SK-MEL-5 (cell line): ENCODE data around the gene EMID1. TPM values are rescaled to one million over a fixed set of nuclear protein-coding genes. Genes with fewer than 3 reads are reported as not detected.
"Not testable (repeated sequence)": the region's sequence is repeated elsewhere in the genome, so short reads cannot be mapped to it uniquely, and the experiment has no call there.

Experiments used
- DNase-seq: peaks from one replicate; pipeline ENCODE4 v3.0.0-alpha.2; 2016; ENCODE audit warnings: low read depth, low spot score
- in situ Hi-C: cut with HindIII; loops from 2 replicates; pipeline ENCODE4 v1.10.0; 2016; ENCODE audit warnings: low sequenced_read_pairs, high pct_unique_total_duplicates, low pct_unique_long_range_greater_than_20kb
- total RNA-seq: library from RNA; depleted of rRNA; stranded (reverse); fragments of >200 nt; shearing (Covaris generic); gene quantifications from 2 replicates; pipeline ENCODE4 v1.2.3, GENCODE V29; 2014

Gene EMID1
- total RNA-seq, 1 experiment from 2014 or later = 3.4 TPM

DNA sequence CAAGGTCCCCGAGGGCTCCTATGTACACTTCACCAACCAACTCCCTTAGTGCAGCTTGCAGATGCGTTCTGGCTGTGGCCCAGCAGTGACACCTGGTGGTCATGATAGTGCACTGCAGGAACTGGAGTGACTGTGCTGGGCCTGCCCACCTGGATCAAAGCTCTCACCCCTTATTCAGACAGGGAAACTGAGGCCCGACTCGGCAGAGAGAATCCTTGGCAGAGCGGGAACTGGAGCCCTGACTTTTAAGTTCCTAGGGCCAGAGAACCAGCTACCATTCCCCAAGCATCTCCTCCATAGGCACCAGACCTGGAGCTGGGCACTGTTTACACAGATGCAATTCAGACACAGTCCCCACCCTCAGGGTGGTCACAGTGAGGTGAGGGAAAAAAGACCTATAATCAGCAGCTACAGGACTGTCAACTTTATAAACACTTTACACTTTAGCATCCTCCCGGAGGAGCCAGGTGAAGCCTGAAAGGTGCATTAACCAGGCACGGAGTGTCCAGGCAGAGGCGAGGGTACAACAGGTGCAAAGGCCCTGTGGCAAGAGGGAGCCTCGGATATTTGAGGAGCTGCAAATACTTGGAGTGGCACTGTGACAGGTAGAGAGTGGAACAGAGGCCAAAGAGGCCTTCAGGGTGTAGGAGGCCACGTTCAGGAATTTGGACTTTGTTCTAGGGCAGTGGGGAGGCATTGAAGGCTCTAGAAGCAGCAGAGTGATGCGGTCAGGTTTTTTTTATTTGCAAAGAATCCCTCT lies 40.1 kb downstream of the EMID1 start:
- in situ Hi-C loops = no loop called here
- peak; percentile 76 for DNase-seq

DNA sequence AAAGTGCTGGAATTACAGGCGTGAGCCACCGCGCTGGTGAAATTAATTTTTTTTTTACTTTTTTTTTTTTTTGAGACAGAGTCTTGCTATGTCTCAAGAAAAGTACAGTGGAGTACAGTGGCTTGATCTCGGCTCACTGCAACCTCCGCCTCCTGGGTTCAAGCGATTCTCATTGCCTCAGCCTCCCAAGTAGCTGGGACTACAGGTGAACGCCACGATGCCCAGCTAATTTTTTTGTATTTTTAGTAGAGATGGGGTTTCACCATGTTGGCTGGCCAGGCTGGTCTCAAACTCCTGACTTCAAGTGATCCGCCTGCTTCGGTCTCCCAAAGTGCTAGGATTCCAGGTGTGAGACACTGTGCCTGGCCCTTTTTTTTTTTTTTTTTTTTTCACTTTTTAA lies 42.2 kb downstream of the EMID1 start:
- in situ Hi-C loops, DNase-seq: not testable (repeated sequence)

DNA sequence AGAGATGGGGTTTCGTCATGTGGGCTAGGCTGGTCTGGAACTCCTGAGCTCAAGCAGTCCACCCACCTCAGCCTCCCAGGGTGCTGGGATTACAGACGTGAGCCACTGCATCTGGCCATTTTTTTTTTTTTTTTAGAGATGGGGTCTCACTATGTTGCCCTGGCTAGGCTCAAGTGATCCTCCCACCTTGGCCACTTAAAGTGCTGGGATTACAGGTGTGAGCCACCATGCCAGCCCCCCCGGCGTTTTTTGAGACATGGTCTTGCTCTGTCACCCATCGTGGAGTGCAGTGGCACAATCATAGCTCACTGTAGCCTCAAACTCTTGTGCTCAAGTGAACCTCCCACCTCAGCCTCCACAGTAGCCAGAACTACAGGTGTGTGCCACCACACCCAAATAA lies 45.6 kb downstream of the EMID1 start:
- no peak for DNase-seq
- in situ Hi-C loops = no loop called here

DNA sequence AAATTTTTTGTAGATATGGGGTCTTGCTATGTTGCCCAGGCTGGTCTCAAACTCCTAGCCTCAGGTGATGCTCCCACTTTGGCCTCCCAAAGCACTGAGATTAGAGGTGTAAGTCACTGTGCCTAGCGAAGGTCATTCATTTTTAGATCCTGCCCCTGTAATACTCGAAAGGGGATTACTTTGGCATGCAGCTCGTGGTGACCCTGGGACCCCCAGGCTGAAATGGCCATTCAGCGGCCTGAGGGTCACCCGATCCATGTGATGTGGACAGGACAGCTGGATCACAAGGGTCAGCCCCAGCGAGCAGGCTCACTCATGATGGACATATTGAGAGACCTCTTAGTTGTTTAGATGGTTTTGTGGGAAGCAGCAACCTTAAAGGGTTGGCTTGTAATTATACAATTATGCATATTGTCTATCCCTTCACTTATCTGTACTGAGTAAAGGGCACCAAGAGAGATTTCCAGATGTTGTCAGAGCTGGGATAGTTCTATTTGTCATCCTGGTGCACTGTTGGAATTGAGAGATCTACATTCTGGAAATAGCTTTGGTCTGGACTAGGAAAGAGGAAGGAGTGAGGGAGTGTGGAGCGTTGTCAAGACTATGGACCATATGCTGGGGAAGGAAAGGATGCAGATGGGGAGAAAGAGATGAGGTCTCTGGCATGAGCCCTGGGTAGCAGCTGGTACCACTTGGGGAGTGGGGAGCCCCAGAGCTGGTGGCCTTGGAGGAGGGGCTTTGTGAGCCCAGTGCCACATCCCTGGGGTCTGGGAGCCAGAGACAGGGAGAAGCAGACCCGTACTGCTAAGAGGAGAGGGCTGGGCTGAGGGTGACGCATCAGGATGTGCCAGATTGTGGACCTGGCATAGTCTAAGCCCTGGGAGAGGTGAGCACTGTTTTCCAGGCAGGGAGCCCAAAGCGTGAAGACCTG lies 46.5 kb downstream of the EMID1 start:
- in situ Hi-C loops = no loop called here
- no peak for DNase-seq

DNA sequence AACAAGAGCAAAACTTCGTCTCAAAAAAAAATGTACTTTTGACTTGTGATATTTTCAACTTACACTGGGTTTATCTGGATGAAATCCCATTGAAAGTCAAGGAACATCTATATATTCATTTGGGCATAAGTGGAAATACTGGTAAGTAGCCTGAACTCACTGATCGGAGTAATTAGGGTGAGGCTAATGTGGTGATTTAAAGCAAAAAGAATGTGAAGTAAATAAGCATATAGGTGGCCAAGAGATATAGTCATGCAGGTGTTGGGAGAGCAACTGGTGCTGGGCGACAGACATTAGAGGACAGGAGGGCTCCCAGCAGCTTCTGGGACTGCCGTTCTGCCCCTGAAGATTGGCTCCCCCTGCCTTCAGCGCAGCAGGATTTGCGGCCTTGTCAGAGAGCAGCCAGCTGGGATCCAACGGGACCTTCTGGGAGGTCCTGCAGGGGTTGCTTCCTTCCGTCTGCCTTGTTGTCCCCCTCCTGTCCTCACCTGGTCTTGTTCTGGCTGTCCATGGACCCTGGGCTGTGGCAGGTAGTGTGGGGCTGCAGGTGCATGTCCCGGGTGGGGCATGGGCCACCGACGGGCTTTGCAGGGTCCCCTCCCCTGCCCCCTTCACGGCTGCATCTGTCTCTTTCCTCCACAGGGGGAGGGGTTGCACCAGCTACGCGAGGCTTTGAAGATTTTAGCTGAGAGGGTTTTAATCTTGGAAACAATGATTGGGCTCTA lies 48.0 kb downstream of the EMID1 start:
- in situ Hi-C loops = no loop called here
- DNase-seq = no peak

DNA sequence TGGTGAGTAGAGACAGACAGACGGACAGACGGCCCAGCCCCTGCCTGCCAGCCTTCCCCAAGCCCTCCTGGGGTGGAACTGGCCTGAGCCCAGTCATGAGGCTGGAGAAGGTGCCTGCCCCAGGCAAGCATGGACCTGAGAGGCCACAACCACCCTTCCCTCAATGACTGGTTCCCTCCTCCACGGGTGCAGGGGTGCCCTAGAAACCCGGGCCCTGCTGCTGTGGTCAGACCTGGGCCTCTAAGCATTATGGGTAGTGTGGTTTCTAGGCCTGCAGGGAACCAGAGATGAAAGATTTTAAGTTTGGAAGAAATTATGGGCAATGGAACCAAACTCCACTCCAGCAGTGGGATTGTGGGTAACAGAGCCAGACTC lies 48.6 kb downstream of the EMID1 start:
- in situ Hi-C loops = no loop called here

DNA sequence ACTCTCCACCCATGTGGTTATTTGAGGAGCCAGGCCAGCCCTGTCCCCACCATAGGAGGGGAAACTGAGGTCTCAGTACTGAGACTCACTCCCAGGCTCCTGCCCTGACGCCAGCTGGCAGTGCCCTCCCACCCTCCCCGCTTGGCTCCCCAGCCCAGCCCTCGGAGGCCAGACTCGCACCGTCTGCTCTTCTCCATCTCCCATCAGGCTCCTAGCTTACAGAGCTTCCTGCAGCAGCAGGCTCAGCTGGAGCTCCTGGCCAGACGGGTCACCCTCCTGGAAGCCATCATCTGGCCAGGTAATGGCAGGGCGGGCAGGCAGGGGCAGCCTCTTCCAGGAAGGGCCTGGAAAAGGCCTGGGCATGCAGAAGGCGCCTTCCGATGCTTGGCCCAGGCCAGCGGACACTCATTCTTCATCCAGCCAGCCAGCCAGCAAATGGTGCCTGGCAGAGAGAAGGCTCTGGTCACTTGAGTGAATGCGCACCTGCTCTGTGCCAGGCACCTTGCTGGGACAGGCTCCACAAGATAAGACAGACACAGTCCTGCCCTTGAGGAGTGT lies 49.4 kb downstream of the EMID1 start:
- in situ Hi-C loops = no loop called here
- DNase-seq = no peak

More for the DNA sequence above, 48.6 kb downstream of the EMID1 start:
- DNase-seq = no peak

DNA sequence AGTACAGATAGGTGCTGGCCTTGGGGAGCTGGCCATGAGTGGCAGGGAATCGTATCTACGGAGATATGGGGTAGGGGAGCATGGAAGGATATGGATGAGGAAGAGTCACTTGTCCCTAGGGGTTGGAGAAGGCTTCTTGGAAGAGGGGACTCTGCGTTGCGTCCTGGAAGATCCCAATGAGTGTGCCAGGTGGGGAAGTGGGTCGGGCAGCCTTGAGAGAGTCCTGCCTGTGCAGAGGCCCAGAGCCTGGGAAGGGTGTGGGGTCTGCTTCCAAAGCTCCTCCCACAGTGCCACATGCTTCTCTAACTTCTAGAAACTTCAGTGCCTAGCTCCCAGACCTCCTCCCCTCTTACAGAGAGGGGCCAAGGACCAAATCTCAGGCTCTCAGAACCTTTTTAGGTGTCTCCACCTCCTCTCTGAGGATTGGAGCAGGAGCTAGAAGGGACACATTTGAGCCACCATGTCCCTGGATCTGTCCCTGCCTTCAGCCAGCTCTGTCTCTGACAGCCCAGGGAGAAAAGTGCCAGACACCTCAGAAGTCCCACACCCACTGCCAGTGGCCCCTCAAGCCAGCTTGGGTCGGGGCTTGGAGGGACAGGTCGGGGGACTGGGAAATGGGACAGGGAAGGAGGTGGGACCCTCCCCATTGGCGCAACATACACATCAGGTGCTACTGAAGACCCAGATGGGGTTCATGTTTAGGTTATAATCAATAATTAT lies 51.1 kb downstream of the EMID1 start:
- in situ Hi-C loops = no loop called here
- no peak for DNase-seq

DNA sequence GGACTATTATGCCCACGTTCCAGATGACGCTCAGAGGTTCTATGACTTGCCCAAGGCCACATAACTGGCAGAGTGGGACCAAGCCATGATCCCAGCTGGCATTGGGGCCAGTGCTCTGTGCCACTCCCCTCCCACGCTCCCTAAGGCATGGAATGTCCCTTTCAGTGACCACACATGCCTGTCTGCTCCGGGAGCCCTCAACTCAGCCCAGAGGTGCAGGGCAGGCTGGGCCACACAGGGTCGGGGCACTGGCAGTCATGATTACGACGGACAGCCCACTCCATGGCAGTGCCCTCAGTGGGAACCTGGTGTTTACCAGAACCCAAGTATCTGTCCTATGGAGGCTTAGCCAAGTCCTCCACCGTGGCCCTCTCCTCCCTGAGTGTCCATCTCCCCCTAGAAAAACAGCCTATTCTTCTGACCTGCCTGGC lies 52.1 kb downstream of the EMID1 start:
- DNase-seq = no peak
- in situ Hi-C loops = no loop called here

DNA sequence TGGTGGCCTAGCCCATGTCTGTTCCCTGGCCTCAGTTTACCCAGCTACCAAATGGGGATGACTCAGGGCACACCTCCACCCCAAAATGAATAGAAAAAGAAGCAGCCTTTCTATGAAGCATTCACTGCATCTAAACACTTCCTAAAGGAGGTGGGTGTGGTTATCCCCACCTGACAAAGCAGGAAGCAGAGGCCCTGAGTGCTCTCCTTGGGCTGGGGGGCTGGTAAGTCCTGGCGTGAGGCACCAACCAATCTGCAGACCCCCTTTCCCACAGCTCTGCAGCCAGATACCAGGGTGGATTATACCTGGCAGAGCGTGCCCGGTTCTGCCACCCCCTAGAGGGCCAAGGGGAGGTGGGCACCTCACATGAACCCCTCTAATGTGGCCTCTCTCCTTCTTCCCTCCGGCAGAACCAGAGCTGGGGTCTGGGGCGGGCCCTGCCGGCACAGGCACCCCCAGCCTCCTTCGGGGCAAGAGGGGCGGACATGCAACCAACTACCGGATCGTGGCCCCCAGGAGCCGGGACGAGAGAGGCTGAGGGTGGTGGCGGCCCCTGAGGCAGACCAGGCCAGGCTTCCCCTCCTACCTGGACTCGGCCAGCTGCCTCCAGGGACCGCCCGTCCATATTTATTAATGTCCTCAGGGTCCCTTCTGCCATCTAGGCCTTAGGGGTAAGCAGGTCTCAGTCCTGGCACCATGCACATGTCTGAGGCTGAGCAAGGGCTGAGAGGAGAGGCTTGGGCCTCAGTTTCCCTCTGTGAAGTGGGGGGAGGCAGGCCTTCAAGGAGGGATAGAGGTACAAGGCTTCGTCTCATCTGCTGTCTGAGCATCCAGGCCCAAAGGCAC lies 52.9 kb downstream of the EMID1 start:
- no peak for DNase-seq
- in situ Hi-C loops = no loop called here

DNA sequence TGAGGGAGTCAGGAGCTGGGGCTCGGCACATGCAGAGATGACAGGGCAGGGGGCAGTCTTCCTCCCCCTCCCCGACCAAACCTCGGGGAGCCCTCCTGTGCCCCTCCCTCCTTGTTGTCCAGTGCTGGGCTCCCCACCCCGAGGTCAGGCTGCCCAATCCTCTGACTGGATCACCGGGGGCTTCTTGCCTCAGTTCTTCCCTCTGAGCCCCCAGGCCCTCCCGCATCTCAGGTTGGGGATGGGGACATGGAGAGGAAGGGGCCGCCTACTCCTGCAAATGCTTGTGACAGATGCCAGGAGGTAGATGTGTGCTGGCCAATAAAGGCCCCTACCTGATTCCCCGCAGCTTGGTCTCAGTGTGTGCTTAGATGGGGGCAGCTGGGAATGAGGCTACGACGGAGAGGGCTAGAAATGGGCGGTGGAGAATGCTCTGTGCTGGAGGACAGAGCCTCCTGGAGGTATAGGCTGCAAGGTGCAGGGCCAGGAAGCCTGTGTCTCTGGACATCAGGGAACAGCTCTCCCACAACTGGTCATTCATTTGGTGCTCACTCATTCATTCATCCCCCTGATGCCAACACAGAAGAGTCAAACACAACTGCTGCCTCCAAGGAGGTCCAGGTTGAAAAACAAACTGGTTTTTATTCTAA lies 53.7 kb downstream of the EMID1 start:
- in situ Hi-C loops = no loop called here
- DNase-seq = peak; percentile 36

DNA sequence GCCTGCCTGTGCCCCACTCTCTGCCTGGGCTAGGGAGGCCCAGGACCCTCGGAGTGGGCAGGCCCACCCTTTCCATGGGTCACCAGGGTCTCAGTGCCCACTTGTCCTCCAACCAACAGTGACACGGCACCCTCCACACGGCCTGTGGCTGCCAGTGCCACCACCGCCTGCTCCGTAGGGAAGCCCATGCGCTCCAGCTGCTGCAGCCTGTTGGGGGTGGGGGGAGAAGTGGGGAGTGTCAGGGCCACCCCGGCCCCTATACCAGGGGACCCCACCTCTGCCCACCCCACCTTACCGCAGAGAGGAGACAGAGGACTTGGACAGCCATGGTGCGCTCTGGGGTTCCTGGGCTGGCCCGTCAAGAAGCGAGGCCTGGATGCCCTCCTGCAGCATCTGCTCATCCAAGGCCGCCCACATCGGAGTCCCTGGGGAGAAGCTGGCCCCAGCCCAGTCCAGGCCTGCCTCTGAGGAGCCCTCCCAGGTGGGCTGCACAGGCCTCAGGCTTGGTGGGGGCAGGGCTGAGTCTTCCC lies 54.4 kb downstream of the EMID1 start:
- no peak for DNase-seq
- in situ Hi-C loops = no loop called here

DNA sequence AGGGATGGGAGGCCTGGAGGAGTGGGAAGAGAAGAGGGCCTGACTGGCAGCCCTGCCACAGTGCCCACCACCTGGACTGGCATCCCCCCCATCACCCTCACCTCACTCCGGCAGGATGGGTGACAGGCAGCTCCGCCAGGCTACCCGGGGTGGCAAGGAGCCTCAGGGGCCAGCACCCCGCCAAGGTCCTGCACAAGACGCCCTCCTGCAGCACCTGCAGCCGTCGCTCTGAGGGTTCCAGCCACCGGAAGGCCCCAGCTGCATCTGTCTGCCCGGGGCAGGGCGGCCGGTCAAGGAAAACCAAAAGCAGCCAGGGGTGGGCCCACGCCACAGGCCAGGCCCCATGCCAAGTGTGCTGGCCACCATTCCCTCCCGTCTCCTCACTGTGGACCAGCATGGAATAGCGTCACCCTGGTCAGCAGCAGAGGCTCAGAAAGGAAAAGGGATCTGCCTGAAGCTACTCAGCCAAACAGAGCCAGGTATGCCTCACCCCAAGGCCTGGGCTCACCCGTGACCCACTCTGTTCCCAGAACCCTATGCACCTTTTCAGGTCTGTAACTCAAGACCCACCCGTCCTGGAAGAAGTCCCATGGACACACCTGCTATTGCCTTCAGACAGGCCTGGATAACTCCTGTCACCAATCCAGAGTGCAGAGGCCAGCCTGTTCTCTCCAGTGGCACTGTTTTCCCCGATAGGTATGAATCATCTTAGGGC lies 55.1 kb downstream of the EMID1 start:
- no peak for DNase-seq
- in situ Hi-C loops = no loop called here

DNA sequence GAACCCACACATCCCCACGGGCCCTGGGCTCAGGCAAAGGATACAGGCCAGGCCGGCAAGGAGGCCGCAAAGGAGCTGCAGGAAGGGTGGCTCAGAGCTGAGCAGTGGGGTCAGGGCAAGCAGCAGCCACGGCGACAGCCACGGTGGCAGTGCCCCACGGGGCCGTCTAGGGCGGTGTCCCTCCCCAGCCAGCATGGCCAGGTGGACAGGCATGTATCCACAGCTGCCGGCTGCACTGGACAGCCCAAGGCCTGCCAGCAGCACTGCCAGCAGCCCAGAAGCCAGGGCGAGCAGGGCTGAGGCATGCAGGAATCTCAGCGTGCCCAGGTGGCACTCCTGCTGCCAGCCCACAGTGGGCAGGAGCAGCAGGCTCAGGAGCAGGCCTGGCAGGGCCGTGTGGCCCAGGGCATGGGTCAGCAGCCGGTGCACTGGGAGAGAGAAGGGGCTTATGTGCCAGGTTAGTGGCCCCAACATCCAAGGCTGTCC lies 58.1 kb downstream of the EMID1 start:
- no peak for DNase-seq
- in situ Hi-C loops = no loop called here

DNA sequence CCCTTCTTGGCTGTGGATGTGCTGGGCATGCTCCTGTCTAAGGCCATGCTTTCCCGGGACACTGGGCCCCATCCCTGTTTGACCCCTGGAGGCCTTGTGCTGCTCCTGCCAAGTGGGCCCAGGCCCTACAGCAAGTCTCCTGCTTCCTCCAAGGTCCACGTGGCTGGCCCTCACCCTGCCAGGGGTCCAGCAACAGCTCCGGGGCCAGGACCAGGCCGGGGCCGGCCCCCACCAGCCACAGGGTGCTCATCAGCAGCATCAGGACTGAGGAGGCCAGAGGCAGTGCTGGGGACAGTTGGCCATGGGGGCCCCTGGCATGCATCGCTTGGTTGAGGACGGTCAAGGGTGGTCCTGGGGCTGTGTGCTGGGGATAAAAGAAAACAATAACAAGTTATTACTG lies 59.6 kb downstream of the EMID1 start:
- in situ Hi-C loops = no loop called here

More for the DNA sequence above, 59.6 kb downstream of the EMID1 start:
- DNase-seq = no peak
